GM21825 (cell line): ENCODE results near the gene DAZL.
"Not testable (repeated sequence)": the region's sequence is repeated elsewhere in the genome, so short reads cannot be mapped to it uniquely, and the experiment has no call there.

ENCODE experiments used
- ATAC-seq: cut with Tn5 transposase; IDR thresholded peaks from one replicate; pipeline ENCODE4 v1.9.1; 2021; ENCODE audit warnings: mild to moderate bottlenecking, moderate library complexity; ENCODE audit not compliant: unreplicated experiment

DAZL gene, protein sequence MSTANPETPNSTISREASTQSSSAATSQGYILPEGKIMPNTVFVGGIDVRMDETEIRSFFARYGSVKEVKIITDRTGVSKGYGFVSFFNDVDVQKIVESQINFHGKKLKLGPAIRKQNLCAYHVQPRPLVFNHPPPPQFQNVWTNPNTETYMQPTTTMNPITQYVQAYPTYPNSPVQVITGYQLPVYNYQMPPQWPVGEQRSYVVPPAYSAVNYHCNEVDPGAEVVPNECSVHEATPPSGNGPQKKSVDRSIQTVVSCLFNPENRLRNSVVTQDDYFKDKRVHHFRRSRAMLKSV

DNA sequence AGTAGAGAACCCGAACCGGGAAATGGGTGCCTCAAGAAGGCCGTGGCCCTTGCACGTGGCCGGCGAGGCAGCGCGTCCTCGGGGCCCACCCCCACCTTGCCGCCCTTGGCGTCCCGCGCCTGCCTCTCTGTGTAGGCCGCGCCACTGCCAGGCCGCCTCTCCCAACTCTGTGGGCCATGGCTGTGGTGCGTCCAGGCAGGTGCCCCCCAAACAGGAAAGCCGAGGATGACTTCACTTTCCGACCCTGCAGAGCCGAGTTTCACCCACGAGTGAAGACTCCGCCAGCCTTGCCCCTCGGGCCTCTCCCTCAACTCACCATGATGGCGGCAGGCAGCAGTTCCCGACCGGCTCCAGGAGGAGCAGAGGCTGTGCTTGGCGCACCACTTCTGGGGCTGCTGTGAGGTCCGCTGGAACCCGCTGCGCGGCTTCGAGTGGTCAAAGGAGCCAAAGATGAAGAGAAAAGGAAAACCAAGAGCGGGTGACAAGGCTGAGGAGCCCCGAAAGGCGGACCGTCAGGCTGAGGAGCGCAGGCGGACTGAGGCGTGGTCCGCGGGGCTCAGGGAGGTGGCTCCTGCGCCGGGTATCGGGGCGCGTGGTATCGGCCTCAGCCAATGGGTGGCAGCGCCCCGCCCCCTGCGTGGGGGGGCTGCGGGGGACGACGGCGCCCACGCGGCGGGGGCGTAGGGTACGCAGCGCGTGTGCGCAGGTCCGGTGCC lies at the start of gene DAZL:
Gene DAZL, minus strand, starts transcription at position 537 of the 716 bp plus-strand sequence. Its CDS starts 218 bp downstream, at position 319.
- no peak for ATAC-seq

DNA sequence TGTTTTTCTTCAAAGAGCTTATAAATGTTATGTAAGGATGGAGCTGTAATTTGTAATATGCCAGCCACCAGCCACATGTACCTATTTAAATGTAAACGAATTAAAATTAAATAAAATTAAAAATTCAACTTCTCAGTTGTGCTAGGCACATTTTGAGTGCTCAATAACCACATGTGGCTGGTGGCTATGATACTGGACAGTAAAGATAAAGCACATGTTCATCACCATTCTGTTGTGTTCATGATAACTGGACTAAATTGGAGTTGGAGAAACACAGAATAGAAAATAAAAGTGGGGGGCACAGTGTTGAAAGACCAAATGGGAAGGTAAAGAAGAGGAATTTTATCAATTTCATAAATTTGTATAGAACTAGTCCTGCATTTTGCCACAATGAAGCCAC lies 49.8 kb upstream of the DAZL start:
- ATAC-seq, result no peak

DNA sequence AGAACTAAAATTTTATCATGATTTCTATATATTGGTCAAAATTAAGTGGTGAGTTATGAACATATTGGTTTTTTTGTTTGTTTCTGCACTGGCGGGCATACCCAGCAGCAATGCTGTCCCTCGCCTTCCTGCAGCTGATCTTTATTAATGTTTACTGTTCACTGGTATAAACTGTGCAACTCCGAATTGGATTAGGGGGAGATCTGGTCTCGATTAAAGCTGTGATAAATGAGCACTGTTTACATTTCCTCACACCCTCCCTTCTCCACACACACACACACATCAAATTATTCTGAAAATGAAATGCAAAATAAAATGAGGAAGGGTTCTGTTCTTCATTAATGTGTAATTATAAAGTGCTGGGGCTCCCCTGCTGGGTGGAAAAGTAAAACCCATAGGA lies 48.5 kb upstream of the DAZL start:
- no peak for ATAC-seq

DNA sequence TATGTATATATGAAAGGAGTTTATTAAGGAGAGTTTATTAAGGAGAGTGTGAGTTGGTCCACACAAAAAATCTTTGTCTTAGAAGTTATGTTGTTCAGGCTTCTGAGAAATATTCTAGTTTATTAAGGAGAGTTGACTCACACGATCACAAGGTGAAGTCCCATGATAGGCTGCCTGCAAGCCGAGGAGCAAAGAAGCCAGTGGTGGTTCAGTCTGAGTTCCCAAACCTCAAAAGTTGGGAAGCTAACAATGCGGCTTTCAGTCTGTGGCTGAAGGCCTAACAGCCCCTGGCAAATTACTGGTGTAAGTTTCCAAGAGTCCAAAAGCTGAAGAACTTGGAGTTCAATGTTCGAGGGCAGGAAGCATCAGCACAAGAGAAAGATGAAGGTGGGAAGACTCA lies 42.4 kb upstream of the DAZL start:
- ATAC-seq, result no peak

DNA sequence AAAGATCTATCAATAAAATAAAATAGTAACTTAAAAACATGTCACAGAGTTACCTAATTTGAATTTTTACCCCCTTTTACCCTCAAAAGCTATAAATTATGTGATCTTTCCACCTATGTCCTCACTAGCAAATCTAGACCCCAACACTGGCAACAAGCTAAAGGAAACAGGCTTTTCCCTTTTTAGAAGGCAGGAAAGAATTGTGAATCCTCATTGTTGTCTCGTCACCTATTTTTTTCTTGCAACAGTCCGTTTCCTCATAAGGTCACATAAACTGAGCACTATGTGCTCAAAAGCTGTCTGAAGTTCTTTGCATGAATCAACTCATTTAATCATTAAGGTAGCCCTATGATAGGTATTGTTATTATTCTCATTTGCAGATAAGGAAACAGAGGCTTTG lies 34.6 kb upstream of the DAZL start:
- ATAC-seq, result no peak

DNA sequence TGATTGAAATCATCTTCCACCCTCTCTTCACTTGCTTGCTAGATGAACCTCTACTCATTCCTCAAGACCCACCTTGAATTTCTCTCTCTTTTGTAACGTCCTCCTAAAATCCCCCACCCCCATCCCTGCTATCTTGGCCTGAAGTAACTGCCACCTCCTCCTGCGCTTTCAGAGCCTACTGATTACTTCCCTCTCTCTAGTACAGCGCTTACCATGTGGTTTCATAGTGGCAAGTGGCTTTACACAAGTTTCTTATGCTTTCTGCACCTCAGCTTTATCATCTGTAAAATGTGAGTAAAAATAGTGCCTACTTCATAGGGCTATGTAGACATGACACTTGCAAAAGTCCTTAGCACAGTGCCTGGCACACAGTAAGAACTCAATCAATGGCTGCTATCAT lies 28.7 kb upstream of the DAZL start:
- no peak for ATAC-seq

DNA sequence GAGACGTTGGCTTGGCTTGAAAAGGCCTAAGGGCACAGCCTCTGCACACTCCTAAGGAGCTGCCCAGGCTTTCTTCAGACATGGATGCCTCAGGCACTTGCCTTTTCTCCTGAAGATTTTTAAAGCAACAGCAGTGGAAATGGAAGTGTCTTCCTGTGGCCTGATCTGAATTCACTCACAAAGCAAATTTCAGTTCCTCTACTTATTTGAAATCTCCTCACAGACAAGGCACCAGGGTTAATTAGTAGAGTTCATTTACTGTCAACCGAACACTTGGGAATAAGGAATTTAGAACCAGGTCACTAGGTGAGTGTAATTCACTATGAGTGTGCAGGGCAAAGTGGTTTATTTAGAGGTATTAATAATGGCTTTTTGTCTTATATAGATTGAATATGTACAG lies 27.2 kb upstream of the DAZL start:
- ATAC-seq, result no peak

DNA sequence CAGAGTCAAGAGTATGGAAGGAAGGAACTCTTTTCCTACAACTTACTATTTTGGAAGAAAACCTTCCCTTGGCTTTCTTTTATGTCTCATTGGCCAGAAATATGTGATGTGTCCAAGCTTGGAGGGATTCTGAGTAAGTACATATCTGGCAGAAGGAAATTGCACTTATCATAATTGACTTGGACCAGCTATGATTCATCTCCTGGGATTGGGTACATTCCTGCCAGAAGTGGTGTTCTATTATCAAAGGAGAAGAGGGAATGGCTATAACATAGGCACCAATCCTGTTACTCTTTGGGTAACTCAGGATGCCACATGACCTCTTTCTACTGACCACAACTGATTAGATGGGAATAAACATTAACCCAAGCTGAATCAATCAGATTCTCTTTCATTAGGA lies 13.5 kb upstream of the DAZL start:
- no peak for ATAC-seq

DNA sequence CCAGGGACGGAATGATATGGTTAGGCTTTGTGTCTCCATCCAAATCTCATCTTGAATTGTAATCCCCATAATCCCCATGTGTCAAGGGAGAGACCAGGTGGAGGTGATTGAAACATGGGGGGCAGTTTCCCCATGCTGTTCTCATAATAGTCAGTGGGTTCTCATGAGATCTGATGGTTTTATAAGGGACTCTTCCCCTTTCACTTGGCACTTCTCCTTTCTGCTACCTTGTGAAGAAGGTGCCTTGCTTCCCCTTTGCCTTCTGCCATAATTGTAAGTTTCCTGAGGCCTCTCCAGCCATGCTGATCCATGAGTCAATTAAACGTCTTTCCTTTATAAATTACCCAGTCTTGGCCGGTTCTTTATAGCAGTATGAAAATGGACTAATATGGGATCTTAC lies 11.9 kb upstream of the DAZL start:
- not testable (repeated sequence) for ATAC-seq

DNA sequence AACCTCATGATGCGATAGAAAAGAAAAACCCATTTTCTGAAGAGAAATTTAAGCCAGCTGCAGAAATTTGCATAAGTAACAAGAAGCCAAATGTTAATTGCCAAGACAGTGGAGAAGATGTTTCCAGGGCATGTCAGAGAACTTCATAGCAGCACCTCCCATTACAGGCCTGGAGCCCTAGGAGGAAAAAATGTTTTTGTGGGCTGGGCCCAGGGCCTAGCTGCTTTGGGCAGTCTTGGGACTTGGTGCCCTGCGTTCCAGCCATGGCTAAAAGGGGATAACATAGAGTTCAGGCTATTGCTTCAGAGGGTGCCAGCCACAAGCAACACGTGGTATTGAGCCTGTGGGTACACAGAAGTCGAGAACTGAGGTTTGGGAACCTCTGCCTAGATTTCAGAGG lies 10.9 kb upstream of the DAZL start:
- no peak for ATAC-seq

DNA sequence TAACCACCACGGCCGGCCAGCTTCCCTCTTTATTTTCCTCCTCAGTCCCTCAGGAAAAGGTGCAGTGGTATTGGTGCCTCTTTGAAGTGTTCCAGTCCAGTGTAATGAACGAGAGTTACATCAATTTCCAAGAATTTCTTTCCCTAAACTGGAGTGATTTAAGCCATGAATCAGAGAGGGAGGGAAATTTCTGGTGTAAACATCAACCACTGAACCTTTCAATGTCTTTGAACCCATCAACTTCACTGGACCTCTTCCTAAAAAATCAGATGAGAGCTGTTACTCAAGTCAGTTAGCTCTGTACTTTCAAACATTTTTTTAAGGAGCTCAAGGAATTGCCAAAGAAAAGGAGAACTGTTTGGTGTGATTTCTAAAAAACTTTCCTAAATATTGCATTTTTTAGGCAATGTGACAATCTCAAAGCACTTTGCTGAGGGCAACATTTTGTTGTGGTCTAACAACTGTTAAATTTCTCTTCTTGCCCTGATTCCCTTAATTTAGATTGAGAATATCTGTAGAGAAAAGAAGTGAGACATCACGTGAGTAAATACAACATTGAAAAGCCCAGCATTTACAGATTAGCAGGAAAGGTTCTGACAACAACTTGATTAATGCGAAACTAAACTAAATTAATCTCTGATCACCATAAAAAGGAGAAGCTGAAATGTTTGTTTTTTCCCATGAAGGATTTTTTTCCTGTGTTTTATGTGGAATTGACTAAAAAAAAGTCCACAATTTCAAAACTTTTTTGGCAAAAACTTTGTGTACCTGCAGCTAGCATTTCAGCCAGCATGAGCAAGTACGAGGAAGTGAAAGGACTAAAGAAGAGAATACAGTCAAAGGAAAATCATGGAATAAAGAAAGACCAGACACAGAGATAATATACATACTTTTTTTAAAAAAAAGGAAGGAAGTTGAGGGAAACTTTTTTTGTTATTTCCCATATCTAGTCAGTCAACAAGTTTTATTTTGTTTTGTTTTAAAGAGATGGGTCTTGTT lies 9.1 kb upstream of the DAZL start:
- ATAC-seq, result no peak

DNA sequence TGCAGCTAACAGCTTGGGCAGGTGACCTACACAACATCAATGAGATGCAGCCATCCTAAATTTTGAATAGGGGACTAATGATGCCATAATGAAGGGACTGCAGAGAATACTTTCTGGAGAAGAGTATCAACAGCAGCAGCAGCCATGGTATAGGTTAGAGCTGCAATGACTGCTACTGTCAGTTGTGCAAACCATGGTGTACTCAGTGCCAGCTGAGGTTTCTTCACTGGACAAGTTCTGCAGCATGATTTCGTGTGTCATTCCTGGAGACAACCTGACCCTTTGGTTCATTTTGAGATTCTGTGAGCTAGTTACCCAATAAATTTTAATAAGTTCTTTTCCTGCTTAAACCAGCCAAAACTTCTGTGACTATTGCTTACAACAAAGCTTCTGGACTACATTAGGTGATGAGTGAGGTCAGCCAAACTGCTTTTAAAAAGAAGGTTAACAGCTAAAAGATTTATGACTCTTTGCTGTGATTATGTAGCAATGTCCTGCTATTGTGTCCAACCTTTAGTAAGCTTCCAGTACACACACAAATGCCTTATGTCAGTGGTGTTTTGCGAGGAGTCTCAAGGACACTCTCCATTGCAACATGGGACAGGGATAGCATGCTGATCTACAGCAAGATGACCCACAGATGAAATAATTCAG lies 4.8 kb upstream of the DAZL start:
- ATAC-seq, result no peak

DNA sequence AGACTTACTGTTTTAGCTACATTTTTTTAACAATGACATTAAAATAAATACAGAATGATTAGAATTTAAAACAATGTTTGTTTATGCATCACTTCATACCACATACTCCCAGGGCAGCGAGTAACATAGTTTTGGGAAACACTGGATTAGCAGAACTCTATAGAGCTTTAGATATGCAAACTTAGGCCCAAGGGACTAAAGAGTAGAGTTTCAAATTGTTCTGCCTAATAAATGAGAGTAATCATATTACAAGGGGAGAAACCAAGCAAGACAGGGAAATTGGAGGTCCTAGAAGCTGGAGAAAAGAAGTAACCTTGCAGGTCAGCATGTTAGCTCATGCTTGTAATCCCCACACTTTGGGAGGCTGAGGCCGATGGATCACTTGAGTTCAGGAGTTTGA lies 3.6 kb upstream of the DAZL start:
- ATAC-seq, result no peak

DNA sequence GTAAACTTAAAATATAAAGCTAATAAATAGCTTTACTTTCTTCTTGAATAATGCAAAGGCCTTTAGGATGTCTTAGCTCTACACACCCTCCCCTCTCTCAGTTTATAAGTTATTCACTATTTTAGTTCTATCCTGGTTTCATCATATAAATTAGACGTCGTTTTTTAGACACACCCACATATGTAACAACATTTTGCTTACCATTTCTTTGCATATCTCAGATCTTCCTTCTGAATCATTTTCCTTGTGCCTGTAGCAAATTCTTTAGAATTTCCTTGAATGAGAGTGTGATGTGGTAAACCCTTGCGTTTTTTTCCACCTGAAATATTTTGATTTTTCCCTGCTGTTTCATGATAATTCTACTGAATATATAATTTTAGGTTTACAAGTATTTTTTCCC lies 2.5 kb upstream of the DAZL start:
- no peak for ATAC-seq

DNA sequence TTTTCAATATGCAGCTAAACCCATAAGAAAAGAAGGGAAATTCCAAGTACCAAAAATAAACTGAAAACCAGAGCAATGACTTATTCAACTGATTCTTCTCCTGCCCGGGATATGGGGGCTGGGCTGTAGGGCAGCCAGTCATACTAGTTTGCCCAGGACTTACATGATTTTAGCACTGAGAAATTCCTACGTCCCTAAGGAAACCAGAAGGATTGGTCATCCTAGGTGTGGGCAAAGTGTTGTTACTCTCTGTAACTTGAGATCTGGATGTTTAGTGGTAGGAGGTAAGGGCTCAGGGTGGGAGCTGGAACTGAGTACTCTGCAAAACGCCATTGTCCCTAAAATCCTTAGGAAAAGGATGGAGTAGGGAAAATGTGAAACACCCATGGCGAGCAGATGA lies 1.2 kb upstream of the DAZL start:
- no peak for ATAC-seq

DNA sequence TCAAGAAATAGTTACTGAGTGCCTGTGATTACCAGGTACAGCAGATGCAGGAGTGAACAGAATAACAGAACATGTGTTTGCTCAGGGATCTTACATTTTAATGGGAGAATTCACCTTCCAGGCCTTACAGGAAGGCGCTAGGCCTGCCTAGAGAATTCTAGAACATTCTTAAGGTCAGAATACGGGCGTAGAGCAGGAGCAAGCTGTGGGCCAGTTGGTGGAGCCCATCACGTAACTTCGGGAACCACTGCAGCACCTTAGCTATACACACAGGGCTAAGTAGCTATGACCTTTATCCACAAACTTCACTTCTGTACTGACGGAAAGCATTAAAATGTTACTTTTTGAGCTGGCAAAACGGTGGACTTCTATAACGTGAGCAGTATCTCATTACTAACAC lies 743 bp upstream of the DAZL start:
- ATAC-seq, result no peak

DNA sequence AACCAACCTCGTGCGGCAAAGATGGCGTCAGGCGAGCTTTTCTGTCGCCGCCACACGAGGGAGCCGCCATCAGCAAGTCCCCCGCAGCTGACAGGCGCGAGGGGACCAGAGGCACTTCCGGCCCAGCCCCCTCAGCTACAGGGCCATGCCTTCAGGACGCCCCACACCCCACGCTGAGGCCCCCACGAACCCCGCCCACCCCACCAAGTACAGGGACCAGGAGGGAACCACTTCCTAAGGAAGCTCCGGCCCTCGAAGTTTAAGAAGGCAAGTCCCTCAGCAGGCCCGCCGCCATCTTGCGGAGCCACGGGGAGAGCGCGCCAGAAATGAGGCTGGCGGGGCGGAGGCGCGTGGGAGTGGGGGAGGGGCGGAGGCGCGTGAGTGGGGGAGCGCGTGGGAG lies 790 bp downstream of the DAZL start:
- no peak for ATAC-seq

DNA sequence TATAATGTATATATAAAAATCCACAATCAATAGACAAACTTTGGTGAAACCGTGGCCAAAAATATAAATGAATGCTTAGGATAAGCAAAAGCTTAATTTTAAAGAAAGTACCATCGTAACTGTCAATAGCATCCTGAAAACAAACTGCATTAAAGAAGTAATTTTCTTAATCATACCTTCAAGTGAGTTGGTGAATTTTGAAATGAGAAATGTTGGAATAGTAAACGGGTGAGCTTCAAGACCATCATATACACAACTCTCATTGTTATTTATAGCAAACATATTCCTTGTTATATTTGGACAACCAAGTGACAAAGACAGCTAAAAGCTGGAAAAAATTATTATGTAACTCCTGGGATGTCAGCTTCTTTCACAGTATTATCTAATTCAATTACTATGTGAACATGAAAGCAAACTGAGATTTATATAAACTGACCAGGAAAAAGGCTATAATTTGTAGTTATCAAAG lies 3.7 kb downstream of the DAZL start:
- ATAC-seq, result no peak

DNA sequence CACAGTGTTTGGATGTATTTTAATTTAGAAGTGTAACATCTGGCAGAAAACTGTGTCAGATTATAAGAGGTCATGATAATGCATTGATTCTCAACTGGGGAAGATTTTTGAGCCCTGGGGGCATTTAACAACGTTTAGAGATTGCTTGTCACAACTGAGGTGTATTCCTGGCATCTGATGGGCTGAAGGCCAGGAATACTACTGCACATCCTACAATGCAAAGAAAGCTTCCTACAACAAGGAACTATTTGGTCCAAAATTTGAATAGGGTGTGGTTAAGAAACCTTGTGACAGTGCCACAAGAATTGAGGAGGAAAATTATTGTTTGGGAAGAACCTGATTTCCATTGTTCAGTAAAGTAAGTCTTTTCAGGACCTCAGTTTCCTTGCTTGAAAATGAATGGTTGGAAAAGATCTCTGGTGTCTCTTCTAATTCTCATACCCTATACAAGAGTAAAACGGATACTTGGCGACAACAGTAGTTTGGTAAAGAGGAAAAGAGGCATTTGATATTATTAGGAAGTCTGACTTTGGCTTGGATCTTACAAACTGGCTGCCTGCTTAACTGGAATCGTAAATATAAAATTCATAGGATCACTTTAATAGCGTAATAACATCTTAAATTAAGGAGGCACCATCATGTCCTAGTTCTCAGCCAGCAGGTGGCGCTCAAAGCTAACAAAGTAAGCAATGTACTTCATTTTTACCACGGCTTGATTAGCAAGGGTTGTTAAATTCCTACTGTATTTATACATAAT lies 4.3 kb downstream of the DAZL start:
- no peak for ATAC-seq

DNA sequence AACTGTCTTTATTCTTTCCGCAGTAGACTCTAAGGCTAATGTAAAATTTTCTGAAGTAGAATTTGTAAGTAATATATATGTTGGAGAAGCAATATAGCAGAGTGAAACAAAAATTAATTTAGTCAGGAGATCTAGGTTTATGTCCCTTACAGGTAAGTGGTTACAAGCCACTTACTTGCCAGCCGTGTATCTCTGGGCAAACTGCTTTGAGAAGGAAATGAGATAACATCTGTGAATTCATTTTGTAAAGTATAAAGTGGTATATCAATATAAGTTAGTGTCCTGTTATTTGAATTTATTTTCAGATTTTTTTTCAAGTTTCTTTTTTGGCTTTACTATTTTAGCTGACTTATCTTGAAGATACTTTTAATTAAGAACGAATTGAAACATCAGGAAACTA lies 5.5 kb downstream of the DAZL start:
- ATAC-seq, result no peak
